Keratinocyte (primary cell): ENCODE results near the gene RAB7B.

Experiments
- CTCF ChIP-seq, 3 experiments: IDR thresholded peaks in 1 of 3; conservative IDR thresholded peaks in 1 of 3; optimal IDR thresholded peaks in 1 of 3; 2 replicates in 2 of 3; 3 replicates in 1 of 3; pipeline versions ENCODE3 to v1.5.1; 2011; ENCODE audit warnings: low read length in 3 of 3, mild to moderate bottlenecking in 3 of 3, moderate library complexity in 2 of 3, control low read depth in 1 of 3, inconsistent platforms in 1 of 3; ENCODE audit not compliant: insufficient read depth in 2 of 3; ENCODE audit errors: extremely low read depth in 1 of 3
- EZH2 ChIP-seq: IDR thresholded peaks from one replicate; pipeline ENCODE4 v1.6.1; 2012; ENCODE audit warnings: inconsistent platforms, mild to moderate bottlenecking, low read length, moderate library complexity

- TF ChIP-seq CTCF (optimal IDR thresholded peaks at IDR 0.05 in 1 of 3, IDR thresholded peaks at IDR 0.05 in 1 of 3, conservative IDR thresholded peaks at IDR 0.05 in 1 of 3; ENCODE audit: extremely low read depth in 1 of 3, insufficient read depth in 2 of 3, low read length in 3 of 3) (no peak), EZH2 (no peak)
Measured at GRCh38 chr1:205981257-205981656, 21.9 kb downstream of the RAB7B start.
